Endothelial cell (in vitro differentiated cells): ENCODE data around the gene MSLN. TPM values are rescaled to one million over a fixed set of nuclear protein-coding genes. Genes with fewer than 3 reads are reported as not detected.

Source experiments
- DNase-seq: peaks from one replicate; pipeline ENCODE4 v3.0.0; 2021; ENCODE audit warnings: low spot score
- H3K27ac Mint-ChIP-seq: one replicate; pipeline ENCODE4 v1.8.0; 2021; ENCODE audit warnings: mixed read lengths, inconsistent platforms; ENCODE audit not compliant: unreplicated experiment
- H3K27me3 Mint-ChIP-seq: one replicate; pipeline ENCODE4 v1.8.0; 2021; ENCODE audit warnings: mild to moderate bottlenecking, moderate library complexity, mixed read lengths, inconsistent platforms; ENCODE audit not compliant: unreplicated experiment
- H3K36me3 Mint-ChIP-seq: one replicate; pipeline ENCODE4 v1.8.0; 2021; ENCODE audit warnings: mild to moderate bottlenecking, low read depth, mixed read lengths, inconsistent platforms; ENCODE audit not compliant: unreplicated experiment
- H3K4me1 Mint-ChIP-seq: one replicate; pipeline ENCODE4 v1.8.0; 2021; ENCODE audit warnings: mild to moderate bottlenecking, mixed read lengths, inconsistent platforms; ENCODE audit not compliant: unreplicated experiment
- H3K4me3 Mint-ChIP-seq: one replicate; pipeline ENCODE4 v1.8.0; 2021; ENCODE audit warnings: mild to moderate bottlenecking, mixed read lengths, inconsistent platforms; ENCODE audit not compliant: unreplicated experiment
- H3K9me3 Mint-ChIP-seq: one replicate; pipeline ENCODE4 v1.8.0; 2021; ENCODE audit warnings: mixed read lengths, inconsistent platforms; ENCODE audit not compliant: unreplicated experiment
- CTCF ChIP-seq: fragments of 200-600 bp; sonication (generic); IDR thresholded peaks from one replicate; pipeline ENCODE4 v1.5.0; 2021; ENCODE audit warnings: antibody characterized with exemption; ENCODE audit not compliant: unreplicated experiment
- total RNA-seq: library from RNA; stranded (reverse); fragmentation: NEBNext Ultra II Directional; extraction: Animal tissue kit (Norgen Biotek cat#: 25700); gene quantifications from one replicate; pipeline ENCODE4 v1.2.1, GENCODE V29; 2021; ENCODE audit not compliant: unreplicated experiment

The MSLN gene
- total RNA-seq, 1 donor from 2014 or later: 0.44 TPM

- Mint-ChIP-seq H3K4me1 (no peaks in the 10 kb centered on the region), H3K27me3 (peaks cover 7% of the 10 kb centered on the region), H3K4me3 (no peak overlapping the region), H3K36me3 (no peaks in the 10 kb centered on the region), H3K9me3 (no peaks in the 10 kb centered on the region), H3K27ac (no peak overlapping the region)
- DNase-seq: no peak
- TF ChIP-seq CTCF: no peak
Observed at GRCh38 chr16:767743-768235, 7.3 kb downstream of the MSLN start.

- DNase-seq: no peak
- Mint-ChIP-seq H3K27me3 (peaks cover 7% of the 10 kb centered on the region), H3K9me3 (no peaks in the 10 kb centered on the region), H3K27ac (no peak overlapping the region), H3K4me3 (no peak overlapping the region), H3K4me1 (no peaks in the 10 kb centered on the region), H3K36me3 (no peaks in the 10 kb centered on the region)
- TF ChIP-seq CTCF: no peak
Observed at GRCh38 chr16:768428-768827, 7.9 kb downstream of the MSLN start.

- H3K27ac Mint-ChIP-seq: no peak overlapping the region
- H3K9me3 Mint-ChIP-seq: no peaks in the 10 kb centered on the region
- TF ChIP-seq CTCF: no peak
- peaks cover 11% of the 10 kb centered on the region for H3K27me3 Mint-ChIP-seq
- DNase-seq: no peak
- H3K4me3 Mint-ChIP-seq: no peak overlapping the region
- H3K36me3 Mint-ChIP-seq: no peaks in the 10 kb centered on the region
- H3K4me1 Mint-ChIP-seq: no peaks in the 10 kb centered on the region
Observed at GRCh38 chr16:769184-769784, 8.8 kb downstream of the MSLN start.

GRCh38 chr16:769934-770333 is 9.4 kb downstream of the MSLN start:
- Mint-ChIP-seq H3K27ac (no peak overlapping the region), H3K36me3 (no peaks in the 10 kb centered on the region), H3K4me1 (no peaks in the 10 kb centered on the region), H3K4me3 (no peak overlapping the region), H3K9me3 (no peaks in the 10 kb centered on the region), H3K27me3 (peaks cover 11% of the 10 kb centered on the region)
- TF ChIP-seq CTCF: no peak
- DNase-seq: no peak

- H3K9me3 Mint-ChIP-seq: no peaks in the 10 kb centered on the region
- DNase-seq: no peak
- H3K36me3 Mint-ChIP-seq: no peaks in the 10 kb centered on the region
- H3K4me3 Mint-ChIP-seq: no peak overlapping the region
- no peaks in the 10 kb centered on the region for H3K4me1 Mint-ChIP-seq
- no peak overlapping the region for H3K27ac Mint-ChIP-seq
- peaks cover 11% of the 10 kb centered on the region for H3K27me3 Mint-ChIP-seq
- TF ChIP-seq CTCF: no peak
Observed at GRCh38 chr16:770411-770810, 9.9 kb downstream of the MSLN start.
